Esophagus squamous epithelium (tissue), 4 donors: ENCODE results near the gene OR4D10.

Experiments used
- CTCF ChIP-seq, 6 experiments: fragments of 450-650 bp in 4 of 6; fragments of 200-600 bp in 2 of 6; sonication (generic) in 2 of 6; IDR thresholded peaks; one replicate each; pipeline ENCODE4 v1.5.1; 2016 to 2019; ENCODE audit warnings: antibody characterized with exemption in 6 of 6, mild to moderate bottlenecking in 4 of 6, moderate library complexity in 4 of 6
- POLR2A ChIP-seq, 4 donors: fragments of 450-650 bp; IDR thresholded peaks; one replicate each; pipeline ENCODE4 v1.6.1; 2017; ENCODE audit warnings: antibody characterized with exemption in 4 of 4, mild to moderate bottlenecking in 4 of 4, moderate library complexity in 3 of 4

- TF ChIP-seq CTCF (IDR thresholded peaks at IDR 0.05) (no peak), POLR2A (IDR thresholded peaks at IDR 0.05) (no peak)
Observed at GRCh38 chr11:59528711-59529110, 55.6 kb downstream of the OR4D10 start.
